ENCODE results near the gene ARHGEF5.
"Not testable (repeated sequence)": the region's sequence is repeated elsewhere in the genome, so short reads cannot be mapped to it uniquely, and the experiment has no call there.

Gene ARHGEF5

DNA sequence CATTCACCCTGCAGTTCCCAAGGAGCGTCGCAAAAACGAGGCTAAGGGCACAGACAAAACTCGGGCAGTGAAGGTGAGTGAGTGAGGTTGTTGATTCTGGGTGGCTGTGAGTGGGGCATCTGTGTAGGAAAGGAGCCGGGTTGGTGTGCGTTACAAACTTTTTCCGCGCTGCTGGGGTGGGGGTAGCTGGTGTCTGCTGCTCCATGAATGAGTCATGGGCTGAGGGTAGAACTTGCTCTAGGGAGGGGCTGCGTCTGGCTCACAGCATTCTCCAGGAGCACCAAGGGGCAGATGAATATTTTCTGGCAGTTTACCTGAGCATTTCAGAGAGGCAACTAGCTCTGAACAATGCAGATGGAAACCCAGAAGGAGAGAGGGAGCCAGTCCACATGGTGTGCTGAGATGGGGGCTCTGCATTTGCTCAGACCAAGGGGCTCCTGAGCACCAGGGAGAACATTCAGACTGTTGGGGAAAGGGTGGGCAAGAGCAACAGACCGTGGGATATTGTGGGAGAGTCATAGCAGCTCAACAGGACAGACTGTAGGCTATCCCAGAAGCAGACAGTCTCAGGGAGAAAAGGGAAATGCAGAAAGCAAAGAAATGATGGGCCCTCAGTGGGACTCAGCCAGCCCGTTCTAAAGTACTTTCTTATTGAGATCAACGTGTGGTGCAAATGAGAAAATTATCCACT lies 29.5 kb downstream of the ARHGEF5 start:
- no peak for DNase-seq

GRCh38 chr7:144386741-144387140 lies 31.5 kb downstream of the ARHGEF5 start:
- DNase-seq = no peak

DNA sequence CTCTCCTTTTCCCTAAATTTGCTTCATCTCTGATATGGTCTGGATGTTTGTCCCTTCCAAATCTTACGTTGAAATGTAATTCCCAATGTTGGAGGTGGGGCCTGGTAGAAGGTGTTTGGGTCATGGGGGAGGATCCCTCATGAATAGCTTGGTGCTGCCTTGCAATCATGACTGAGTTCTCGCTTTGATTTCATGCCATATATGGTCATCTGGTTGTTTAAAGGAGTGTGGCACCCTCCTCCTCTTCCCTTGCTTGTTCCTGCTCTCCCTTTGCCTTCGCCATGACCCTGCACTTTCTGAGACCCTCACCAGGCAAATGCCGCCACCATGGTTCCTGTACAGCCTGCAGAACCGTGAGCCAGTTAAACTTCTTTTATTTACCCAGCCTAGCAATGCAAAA lies 33.7 kb downstream of the ARHGEF5 start:
- no peak for DNase-seq

DNA sequence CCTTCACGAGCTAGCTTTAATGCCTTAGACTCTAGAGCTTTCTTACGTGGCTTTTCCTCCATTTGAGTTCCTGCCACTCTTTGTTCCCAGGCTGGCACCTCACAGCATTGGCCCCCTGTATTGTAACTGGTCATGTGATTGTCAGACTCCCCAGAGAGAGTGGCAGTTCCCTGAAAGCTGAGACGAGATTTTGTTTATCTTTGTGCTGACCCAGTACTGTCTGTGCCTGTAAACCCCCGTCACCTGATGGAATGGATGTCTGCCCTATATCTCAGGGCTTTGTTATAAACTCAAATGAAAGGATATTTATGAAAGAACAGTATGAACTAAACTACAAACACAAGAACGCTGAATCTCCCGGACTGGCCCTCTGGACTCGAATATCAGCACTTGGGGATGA lies 35.3 kb downstream of the ARHGEF5 start:
- no peak for DNase-seq

- DNase-seq = no peak
Observed at GRCh38 chr7:144391014-144391413, 35.8 kb downstream of the ARHGEF5 start.

GRCh38 chr7:144391823-144392255 lies 36.6 kb downstream of the ARHGEF5 start:
- DNase-seq = no peak

DNA sequence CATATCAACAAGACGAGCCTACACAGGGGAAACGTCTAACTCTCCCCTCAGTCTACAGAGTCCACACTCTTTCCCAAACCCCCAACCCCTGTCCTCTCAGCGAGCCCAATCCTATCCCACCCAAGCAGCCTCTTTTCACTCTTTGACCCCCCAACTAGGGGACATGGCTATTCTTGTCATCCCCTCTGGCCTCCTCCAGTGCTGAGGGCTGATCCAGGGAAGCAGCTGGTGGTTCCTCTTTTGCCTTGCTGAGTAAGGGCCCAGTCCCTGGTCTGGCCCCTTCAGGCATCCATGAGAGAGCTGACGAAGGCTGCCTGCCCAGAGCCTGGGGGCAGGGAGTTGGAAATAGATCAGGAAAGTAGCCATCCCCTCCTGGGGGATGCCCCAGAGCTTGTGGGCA lies 41.9 kb downstream of the ARHGEF5 start:
- no peak for DNase-seq

GRCh38 chr7:144398291-144398690 lies 43.1 kb downstream of the ARHGEF5 start:
- DNase-seq = no peak

GRCh38 chr7:144398911-144399310 lies 43.7 kb downstream of the ARHGEF5 start:
- DNase-seq = no peak

- no peak for DNase-seq
Observed at GRCh38 chr7:144399946-144400345, 44.7 kb downstream of the ARHGEF5 start.

- DNase-seq = no peak
Observed at GRCh38 chr7:144401490-144401889, 46.3 kb downstream of the ARHGEF5 start.

GRCh38 chr7:144403102-144403501 lies 47.9 kb downstream of the ARHGEF5 start:
- DNase-seq = no peak

DNA sequence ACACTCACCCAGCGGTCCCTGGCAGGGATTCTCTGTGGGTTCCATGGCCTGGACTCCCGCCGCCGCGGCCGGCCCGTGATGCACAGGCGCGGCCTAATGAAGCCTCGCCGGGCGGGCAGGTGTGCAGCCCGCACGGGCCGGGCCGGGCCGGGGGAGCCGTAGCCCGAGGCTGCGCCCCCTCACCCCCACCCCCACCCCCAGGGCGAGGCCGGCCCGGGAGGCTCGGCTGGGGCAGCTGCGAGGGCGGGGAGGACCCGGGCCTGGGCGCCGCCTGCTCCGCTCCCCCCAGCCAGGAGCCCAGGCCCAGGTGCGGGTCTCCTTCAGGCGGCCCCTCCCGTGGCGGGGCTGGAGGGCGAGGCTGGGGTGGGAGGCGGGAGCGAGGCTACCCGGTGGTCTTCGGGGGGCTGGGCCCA lies 48.5 kb downstream of the ARHGEF5 start, which contains the start of gene NOBOX:
Gene NOBOX, minus strand, starts transcription at position 45 of the 413 bp plus-strand sequence.
- DNase-seq = no peak

DNA sequence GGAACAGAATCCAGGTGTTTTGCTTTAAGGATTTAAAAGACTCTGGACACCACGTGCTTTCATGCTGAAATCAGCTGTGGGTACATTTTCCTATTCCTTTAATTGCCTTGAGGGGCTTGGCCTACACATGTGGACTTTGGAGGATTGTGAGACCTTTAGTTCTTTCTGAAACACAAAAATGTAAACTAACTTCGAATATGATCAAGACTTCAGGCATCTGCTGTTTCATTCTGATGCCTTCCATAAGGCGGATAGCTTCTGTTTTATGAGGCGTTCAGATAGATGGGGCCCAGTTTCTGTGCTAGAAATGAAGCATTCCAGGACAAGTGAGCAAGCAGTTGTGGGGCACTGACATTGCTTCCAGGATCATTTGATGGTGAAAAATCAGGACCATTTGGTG lies 49.7 kb downstream of the ARHGEF5 start:
- no peak for DNase-seq

DNA sequence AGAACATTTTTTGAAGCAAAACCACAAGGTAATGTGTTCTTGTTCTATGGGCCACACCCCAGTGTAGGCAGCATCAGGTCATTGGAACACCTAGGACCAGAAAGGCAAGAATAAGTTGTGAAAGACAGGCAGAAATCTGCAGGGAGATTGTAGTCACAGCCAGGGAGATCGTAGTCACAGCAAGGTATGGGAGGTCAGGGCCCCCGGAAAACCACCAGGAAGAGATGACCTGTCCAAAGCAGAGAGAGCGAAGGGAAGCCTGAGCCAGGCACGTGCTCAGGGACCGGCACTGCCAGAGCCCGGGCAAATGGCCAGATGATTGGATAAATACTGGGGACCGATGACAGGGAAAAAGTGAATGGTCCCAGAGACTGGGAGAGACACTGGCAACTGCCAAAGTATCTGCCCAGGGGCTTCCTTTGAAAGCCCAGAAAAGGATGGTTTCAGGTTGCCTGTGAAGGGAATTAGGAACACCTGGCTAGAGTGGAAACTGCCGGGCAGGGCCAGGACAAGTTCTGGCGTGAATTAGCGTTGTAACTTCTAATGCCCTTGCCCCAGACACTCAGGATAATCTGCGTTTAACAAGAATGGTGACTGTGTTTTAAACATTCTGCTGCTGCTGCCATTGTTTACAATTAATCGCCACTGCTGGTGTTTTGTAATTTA lies 52.2 kb downstream of the ARHGEF5 start:
- DNase-seq = no peak

DNA sequence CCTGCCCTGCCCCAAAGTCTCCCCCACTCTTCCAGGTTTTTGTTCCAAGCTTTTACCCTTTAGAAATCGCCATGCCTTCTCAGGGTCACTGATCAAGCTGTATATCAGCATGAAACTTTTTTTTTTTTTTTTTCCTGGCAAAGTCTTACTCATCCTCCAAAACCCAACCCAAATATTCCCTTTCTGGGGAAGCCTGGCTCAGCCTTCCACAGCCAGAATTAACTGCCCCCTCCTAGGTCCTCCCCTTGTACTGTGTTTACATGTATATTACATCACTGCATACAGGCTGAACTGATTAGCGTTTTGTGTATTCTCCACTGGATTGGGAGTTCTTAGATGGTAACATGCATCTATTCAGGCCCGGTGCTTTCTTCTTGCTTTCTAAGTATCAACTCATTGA lies 52.9 kb downstream of the ARHGEF5 start:
- no peak for DNase-seq

- no peak for DNase-seq
Observed at GRCh38 chr7:144410441-144410840, 55.2 kb downstream of the ARHGEF5 start.

GRCh38 chr7:144414815-144415214 lies 59.6 kb downstream of the ARHGEF5 start:
- DNase-seq = no peak

DNA sequence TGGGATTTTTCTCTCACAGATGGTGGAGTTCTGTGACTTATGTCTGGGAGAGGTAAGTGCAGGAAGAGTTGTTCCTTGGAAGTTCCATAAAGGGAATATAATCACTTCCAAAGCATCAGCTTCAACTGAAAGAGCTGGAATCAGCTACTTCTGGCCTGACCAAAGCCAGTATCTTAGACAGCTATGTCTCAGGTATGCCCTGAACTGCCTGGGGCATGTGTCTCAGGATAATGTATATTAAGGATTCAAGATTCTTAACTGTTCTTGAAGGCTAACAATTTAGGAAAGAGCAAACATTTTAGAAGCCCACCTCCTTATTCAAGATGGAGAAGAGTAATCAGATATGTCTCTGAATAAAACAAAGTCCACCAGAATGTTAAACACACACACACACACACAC lies 60.7 kb downstream of the ARHGEF5 start:
- DNase-seq = no peak

DNA sequence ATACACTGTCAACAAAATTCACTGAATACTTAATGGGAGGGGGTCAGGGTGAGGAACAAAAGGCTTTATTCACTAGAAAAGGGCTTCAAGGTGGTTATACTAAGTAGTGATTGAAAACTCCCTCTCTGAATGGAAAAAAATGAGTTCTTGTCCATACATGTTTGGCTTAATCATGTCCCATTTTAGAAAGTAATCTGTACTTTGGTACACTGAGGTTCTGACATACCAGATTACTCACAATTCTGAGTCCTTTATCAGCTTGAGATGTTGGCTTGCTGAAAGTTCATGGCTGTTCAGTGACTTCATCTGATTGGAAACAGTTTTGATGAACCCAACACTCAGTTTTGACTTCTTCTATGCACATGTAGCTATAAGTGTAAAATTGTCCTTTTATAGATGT lies 61.1 kb downstream of the ARHGEF5 start:
- DNase-seq = no peak

DNA sequence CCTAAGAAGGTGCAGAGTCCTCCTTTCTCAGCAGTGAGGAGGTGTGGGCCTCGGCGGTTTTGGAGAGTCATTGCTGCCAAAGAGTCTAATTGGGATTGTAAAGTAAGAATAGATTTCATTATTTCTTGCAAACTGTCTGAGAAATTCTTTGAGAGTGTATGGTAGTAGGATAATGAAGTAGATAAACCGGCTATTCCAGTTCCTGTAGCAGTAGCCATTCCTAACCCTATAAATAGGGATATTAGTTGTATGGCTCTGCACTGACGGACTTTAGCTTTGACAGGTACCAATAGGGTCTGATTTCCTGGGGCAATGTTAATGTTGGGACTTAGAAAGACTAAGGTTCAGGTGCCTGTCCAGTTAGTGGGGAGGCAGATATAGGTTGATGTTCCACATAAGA lies 63.7 kb downstream of the ARHGEF5 start:
- not testable (repeated sequence) for DNase-seq

GRCh38 chr7:144427539-144427938 lies 72.3 kb downstream of the ARHGEF5 start:
- not testable (repeated sequence) for DNase-seq

GRCh38 chr7:144428431-144428830 lies 73.2 kb downstream of the ARHGEF5 start:
- DNase-seq = no peak

Measured in right forelimb (tissue), 1 donor.